ENCODE data around the gene E2F2.
A peak's percentile ranks its signal among the peaks of the same experiment; 100 is the strongest.

Gene E2F2

DNA sequence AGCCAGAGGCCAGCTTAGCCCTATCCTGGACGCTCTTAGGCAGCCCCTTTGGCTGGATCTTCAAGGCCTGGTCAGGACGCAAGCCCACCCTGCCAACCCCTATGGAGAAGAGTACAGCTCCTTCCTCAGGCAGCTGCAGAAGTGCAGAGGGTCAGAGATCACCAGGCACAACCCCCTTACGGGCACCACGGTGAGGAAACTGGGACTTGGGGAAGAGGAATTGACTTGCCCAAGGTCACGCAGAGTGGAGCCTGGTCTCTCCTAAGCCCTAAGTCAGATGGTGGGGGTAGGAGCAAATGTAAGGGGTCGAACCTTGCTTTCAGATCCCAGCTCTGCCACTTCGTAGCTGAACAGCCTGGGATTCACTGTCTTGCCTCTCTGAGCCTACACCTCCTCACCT is 3.7 kb downstream of the E2F2 start:
- H3K4me3 ChIP-seq (ENCODE audit: low read depth, low read length) = no peak overlapping the region
- no peak for DNase-seq (ENCODE audit: low read depth)
- TF ChIP-seq, protein P1, sequence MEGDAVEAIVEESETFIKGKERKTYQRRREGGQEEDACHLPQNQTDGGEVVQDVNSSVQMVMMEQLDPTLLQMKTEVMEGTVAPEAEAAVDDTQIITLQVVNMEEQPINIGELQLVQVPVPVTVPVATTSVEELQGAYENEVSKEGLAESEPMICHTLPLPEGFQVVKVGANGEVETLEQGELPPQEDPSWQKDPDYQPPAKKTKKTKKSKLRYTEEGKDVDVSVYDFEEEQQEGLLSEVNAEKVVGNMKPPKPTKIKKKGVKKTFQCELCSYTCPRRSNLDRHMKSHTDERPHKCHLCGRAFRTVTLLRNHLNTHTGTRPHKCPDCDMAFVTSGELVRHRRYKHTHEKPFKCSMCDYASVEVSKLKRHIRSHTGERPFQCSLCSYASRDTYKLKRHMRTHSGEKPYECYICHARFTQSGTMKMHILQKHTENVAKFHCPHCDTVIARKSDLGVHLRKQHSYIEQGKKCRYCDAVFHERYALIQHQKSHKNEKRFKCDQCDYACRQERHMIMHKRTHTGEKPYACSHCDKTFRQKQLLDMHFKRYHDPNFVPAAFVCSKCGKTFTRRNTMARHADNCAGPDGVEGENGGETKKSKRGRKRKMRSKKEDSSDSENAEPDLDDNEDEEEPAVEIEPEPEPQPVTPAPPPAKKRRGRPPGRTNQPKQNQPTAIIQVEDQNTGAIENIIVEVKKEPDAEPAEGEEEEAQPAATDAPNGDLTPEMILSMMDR (IDR thresholded peaks at IDR 0.05; ENCODE audit: insufficient read depth, low read depth, low read length, missing control alignments) = no peak

DNA sequence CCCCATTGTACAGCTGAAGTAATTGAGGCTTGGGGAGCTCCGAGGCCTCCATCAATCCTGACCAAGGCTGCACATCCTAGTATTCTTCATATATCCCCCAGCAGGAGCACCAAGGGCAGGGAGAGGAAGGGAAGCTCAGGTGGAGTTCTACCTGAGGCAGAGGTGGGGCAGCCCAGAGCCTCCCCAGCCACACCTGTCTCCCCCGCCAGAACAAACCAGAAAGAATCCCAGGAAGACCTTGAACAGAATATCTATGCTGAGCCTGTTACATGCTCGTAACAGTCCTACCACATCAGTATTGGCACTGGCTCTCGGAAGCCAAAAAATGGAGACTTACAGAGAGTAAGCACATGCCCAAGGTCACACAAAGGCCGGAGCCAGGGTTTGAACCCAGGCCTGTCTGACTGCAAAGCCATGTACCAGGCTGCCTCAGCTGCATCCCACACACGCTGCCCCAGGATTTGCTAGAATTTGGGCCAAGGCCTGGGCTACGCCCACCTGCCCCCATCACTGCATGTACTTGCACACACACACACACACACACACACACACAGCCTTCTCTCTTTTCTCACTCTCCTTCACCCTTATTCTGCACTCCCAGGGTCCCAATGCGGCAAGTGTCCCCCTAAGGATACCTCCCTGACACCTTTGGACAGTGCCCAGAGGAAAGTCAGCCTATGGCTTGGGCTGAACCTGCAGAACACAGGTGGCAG is 4.5 kb downstream of the E2F2 start:
- H3K4me3 ChIP-seq (ENCODE audit: low read depth, low read length) = no peak overlapping the region
- no peak for DNase-seq (ENCODE audit: low read depth)
- TF ChIP-seq, protein P1 (IDR thresholded peaks at IDR 0.05; ENCODE audit: insufficient read depth, low read depth, low read length, missing control alignments) = no peak

DNA sequence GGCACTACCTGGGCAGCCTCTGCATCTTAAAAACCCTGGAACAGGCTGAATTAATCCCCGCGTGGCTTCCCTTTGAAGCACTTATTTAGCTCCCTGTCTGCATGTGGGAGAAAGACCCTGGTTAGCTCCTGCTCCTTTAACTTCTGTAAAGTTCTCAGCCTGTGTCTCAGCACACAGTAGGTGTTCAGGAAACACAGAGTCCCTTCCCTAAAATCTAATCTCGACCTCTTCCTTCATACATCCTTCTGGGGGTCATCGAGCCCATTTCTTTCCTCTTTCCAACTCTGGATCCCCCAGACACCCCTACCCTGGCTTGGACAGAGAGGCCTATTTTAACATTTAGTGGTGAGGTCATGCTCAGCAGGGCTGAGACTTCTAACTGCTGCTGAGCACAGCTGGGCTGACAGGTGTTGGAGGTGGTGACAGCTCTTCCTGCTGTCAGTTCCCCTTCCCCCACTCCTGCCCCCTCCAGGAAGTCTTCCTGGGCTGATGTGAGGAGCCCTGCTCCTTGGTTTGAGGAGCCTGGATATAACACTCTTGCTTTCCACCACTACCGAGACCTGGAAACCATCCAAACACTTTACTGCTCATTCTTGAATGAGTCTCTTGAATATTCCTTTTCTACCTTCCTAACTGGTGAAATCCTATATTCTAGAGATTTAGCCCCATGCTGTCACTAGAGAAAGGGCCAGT is 5.3 kb downstream of the E2F2 start:
- peak overlapping the region; percentile 10 for H3K4me3 ChIP-seq (ENCODE audit: low read depth, low read length)
- DNase-seq (ENCODE audit: low read depth) = peak; percentile 83
- TF ChIP-seq, protein P1 (IDR thresholded peaks at IDR 0.05; ENCODE audit: insufficient read depth, low read depth, low read length, missing control alignments) = no peak

DNA sequence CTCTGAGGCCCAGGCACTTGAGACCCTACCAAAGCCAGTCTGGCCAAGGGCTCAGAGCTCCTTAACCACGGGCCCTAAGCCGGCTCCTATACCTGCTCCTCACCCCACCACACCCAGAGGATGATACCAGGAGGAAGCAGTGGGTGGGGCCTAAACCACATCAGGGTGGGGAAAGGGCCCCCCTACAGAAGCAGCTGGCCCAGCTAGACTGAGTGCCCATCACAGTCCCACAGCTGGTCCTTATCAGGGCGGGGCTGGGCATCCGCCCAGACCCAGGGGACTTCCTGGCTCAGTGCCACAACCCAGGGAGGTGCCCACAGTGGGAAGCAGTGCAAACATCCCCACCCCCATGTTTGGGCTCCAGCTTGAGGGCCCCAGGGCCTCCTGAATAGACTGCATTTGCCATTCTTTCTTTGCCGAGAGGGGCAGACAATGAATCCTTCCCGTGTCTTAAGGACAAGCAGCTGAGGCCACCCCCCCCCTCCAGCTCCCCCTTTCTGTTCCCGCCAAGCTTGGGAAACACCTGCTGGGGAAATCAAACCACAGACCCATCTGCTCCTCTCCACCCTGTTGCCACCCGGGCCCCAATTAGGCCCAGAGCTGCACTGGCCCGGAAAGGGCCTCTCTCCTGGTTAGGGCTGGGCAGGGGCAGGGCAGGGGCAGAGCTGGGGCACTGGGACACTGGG is 6.2 kb downstream of the E2F2 start:
- TF ChIP-seq, protein P1 (IDR thresholded peaks at IDR 0.05; ENCODE audit: insufficient read depth, low read depth, low read length, missing control alignments) = no peak
- peak; percentile 80 for DNase-seq (ENCODE audit: low read depth)
- peak overlapping the region; percentile 10 for H3K4me3 ChIP-seq (ENCODE audit: low read depth, low read length)

DNA sequence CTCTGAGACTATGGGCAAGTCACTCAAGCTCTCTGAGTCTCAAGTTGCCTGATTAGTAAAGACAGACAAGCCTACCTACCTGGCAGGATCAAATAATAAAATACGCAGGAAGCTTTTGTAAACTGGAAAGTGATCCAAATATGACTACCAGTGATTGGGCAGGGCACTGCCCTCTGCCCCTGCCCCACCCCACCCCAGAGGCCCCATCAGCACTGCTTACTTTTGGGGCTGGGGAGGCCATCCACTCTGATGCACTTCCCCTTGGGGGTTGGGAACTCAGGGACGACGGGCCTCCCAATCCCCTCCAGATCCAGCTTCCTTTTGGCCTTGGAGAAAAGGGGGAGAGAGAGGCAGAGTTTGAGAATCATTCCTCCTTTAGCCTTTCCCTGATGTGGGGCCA is 6.9 kb downstream of the E2F2 start:
- no peak overlapping the region for H3K4me3 ChIP-seq (ENCODE audit: low read depth, low read length)
- DNase-seq (ENCODE audit: low read depth) = no peak
- TF ChIP-seq, protein P1 (IDR thresholded peaks at IDR 0.05; ENCODE audit: insufficient read depth, low read depth, low read length, missing control alignments) = no peak

DNA sequence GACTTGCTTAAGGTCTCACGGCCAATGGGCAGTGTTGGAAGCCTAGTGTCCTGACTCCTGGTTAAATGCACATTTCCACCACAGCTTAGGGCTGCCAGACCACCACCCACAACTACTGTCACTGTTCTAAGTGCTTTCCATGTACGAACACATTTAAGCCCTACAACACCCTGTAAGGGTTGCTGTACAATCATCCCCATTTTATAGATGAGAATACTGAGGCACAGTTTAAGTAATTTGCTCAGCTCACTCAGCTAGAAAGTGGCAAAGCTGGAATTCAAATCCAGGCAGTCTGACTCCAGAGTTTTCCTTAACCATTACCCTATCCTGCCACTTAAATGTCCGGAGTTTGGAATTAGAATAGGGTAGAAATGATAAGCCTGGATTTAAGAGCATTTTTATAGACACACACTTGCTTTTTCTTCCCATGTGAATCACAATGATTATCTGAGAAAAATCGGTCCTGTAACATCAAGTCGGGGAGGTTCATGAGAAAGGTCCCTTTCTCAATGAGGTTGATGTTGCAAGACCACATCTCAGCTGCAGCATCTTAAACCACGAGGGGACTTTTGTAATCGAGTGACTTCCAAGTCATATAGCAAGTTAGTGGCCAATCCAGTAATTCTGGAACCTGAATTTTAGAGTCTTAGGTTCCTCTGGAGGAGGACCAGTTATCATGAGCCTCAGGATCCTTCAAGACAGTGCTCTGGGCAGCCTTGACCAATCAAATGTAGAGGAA is 8.6 kb downstream of the E2F2 start:
- TF ChIP-seq, protein P1 (IDR thresholded peaks at IDR 0.05; ENCODE audit: insufficient read depth, low read depth, low read length, missing control alignments) = no peak
- no peak overlapping the region for H3K4me3 ChIP-seq (ENCODE audit: low read depth, low read length)
- DNase-seq (ENCODE audit: low read depth) = peak; percentile 75

All from GM12865 (cell line).